Measurements from ENCODE around the gene ARID5B.

Gene ARID5B

GRCh38 chr10:61992059-61992460, 90.6 kb downstream of the ARID5B start:
- peak in 1 of 2 donors; percentile 35 for DNase-seq

GRCh38 chr10:61992671-61993668, 91.5 kb downstream of the ARID5B start:
- DNase-seq: peak; percentile 41 to 67

- no peak for DNase-seq
These were observed 92.4 kb downstream of the ARID5B start for GRCh38 chr10:61993711-61994401.

- DNase-seq: no peak
These were observed 93.1 kb downstream of the ARID5B start for GRCh38 chr10:61994405-61995219.

- no peak for DNase-seq
These were observed 93.7 kb downstream of the ARID5B start for GRCh38 chr10:61995220-61995503.

- no peak for DNase-seq
These were observed 97.4 kb downstream of the ARID5B start for GRCh38 chr10:61998937-61999336.

GRCh38 chr10:62000037-62000603, 98.6 kb downstream of the ARID5B start:
- DNase-seq: no peak

- DNase-seq: no peak
These were observed 99.2 kb downstream of the ARID5B start for GRCh38 chr10:62000726-62001125.

- DNase-seq: no peak
These were observed 100.4 kb downstream of the ARID5B start for GRCh38 chr10:62001898-62002297.

- no peak for DNase-seq
These were observed 101.3 kb downstream of the ARID5B start for GRCh38 chr10:62002753-62003152.

GRCh38 chr10:62004042-62004441, 102.5 kb downstream of the ARID5B start:
- DNase-seq: no peak

GRCh38 chr10:62005281-62005680, 103.8 kb downstream of the ARID5B start:
- no peak for DNase-seq

- DNase-seq: no peak
These were observed 104.2 kb downstream of the ARID5B start for GRCh38 chr10:62005687-62006086.

GRCh38 chr10:62007145-62007544, 105.6 kb downstream of the ARID5B start:
- no peak for DNase-seq

- DNase-seq: no peak
These were observed 106.7 kb downstream of the ARID5B start for GRCh38 chr10:62008196-62008595.

GRCh38 chr10:62008946-62009345, 107.4 kb downstream of the ARID5B start:
- no peak for DNase-seq

GRCh38 chr10:62010366-62010765, 108.9 kb downstream of the ARID5B start:
- no peak for DNase-seq

GRCh38 chr10:62011558-62011957, 110.1 kb downstream of the ARID5B start:
- DNase-seq: no peak

- no peak for DNase-seq
These were observed 110.8 kb downstream of the ARID5B start for GRCh38 chr10:62012318-62012717.

GRCh38 chr10:62014510-62014909, 113.0 kb downstream of the ARID5B start:
- DNase-seq: no peak

- DNase-seq: no peak
These were observed 114.5 kb downstream of the ARID5B start for GRCh38 chr10:62015994-62016393.

GRCh38 chr10:62016623-62017490, 115.4 kb downstream of the ARID5B start:
- DNase-seq: no peak

Data from stimulated activated CD4-positive, alpha-beta T cell treated with anti-CD3 and anti-CD28 coated beads, Interleukin-2, amount 100 ng/mL, for 24 hours (primary cell).